H9 (cell line): ENCODE results near the gene ETV3L. TPM values are rescaled to one million over a fixed set of nuclear protein-coding genes. Genes with fewer than 3 reads are reported as not detected.

Experiments
- DNase-seq: peaks from one replicate; pipeline ENCODE4 v3.0.0-alpha.2; 2017
- H2AFZ ChIP-seq: one replicate; pipeline ENCODE4 v1.6.1; 2013; ENCODE audit warnings: mild to moderate bottlenecking, low read length, control low read depth, moderate library complexity
- H2AK5ac ChIP-seq: 2 replicates; pipeline ENCODE4 v1.6.1; 2013; ENCODE audit warnings: low read length, control low read depth, mixed read lengths; ENCODE audit not compliant: insufficient read length
- H2BK120ac ChIP-seq: one replicate; pipeline ENCODE4 v1.6.1; 2013; ENCODE audit warnings: low read depth, mild to moderate bottlenecking, low read length, control low read depth, inconsistent platforms; ENCODE audit not compliant: poor library complexity, severe bottlenecking
- H2BK12ac ChIP-seq: 2 replicates; pipeline ENCODE4 v1.6.1; 2013; ENCODE audit warnings: low read length, control low read depth, mixed read lengths, low read depth; ENCODE audit not compliant: insufficient read length
- H2BK15ac ChIP-seq: 2 replicates; pipeline ENCODE4 v1.6.1; 2013; ENCODE audit warnings: low read depth, low read length, control low read depth
- H2BK20ac ChIP-seq: one replicate; pipeline ENCODE4 v1.6.1; 2013; ENCODE audit warnings: low read depth, mild to moderate bottlenecking, low read length, control low read depth, inconsistent platforms; ENCODE audit not compliant: poor library complexity, severe bottlenecking
- H2BK5ac ChIP-seq: 2 replicates; pipeline ENCODE4 v1.6.1; 2013; ENCODE audit warnings: low read length, control low read depth, mixed read lengths; ENCODE audit not compliant: insufficient read length
- H3K14ac ChIP-seq: 2 replicates; pipeline ENCODE4 v1.6.1; 2013; ENCODE audit warnings: low read length, control low read depth; ENCODE audit not compliant: insufficient read depth
- H3K18ac ChIP-seq: 2 replicates; pipeline ENCODE4 v1.6.1; 2013; ENCODE audit warnings: low read depth, mild to moderate bottlenecking, mixed read lengths, low read length, control low read depth; ENCODE audit not compliant: insufficient read length
- H3K23ac ChIP-seq: 2 replicates; pipeline ENCODE4 v1.6.1; 2013; ENCODE audit warnings: low read length, control low read depth, mixed read lengths, low read depth; ENCODE audit not compliant: insufficient read length
- H3K23me2 ChIP-seq: 2 replicates; pipeline ENCODE4 v1.6.1; 2013; ENCODE audit warnings: low read depth, mild to moderate bottlenecking, mixed read lengths, low read length, control low read depth; ENCODE audit not compliant: insufficient read length, poor library complexity, severe bottlenecking
- H3K27ac ChIP-seq: 2 replicates; pipeline ENCODE4 v1.5.1; 2013; ENCODE audit warnings: low read length, control low read depth, mixed read lengths, low read depth; ENCODE audit not compliant: insufficient read length
- H3K27me3 ChIP-seq: 2 replicates; pipeline ENCODE4 v1.6.1; 2013; ENCODE audit warnings: low read length, control low read depth, inconsistent platforms; ENCODE audit not compliant: insufficient read depth
- H3K4ac ChIP-seq: 2 replicates; pipeline ENCODE4 v1.6.1; 2013; ENCODE audit warnings: low read depth, mild to moderate bottlenecking, control low read depth, inconsistent platforms, low read length, moderate library complexity
- H3K4me1 ChIP-seq: 2 replicates; pipeline ENCODE4 v1.6.1; 2013; ENCODE audit warnings: low read length, control low read depth, inconsistent platforms; ENCODE audit not compliant: insufficient read depth
- H3K4me2 ChIP-seq: 2 replicates; pipeline ENCODE4 v1.6.1; 2013; ENCODE audit warnings: low read length, control low read depth, mixed read lengths; ENCODE audit not compliant: insufficient read length, insufficient read depth
- H3K56ac ChIP-seq: 2 replicates; pipeline ENCODE4 v1.6.1; 2013; ENCODE audit warnings: low read depth, mild to moderate bottlenecking, mixed read lengths, low read length, control low read depth; ENCODE audit not compliant: insufficient read length
- H3K79me1 ChIP-seq: 2 replicates; pipeline ENCODE4 v1.6.1; 2013; ENCODE audit warnings: low read depth, mild to moderate bottlenecking, moderate library complexity, low read length, control low read depth, inconsistent platforms; ENCODE audit not compliant: insufficient read depth, poor library complexity, severe bottlenecking
- H3K79me2 ChIP-seq: 2 replicates; pipeline ENCODE4 v1.6.1; 2013; ENCODE audit warnings: low read length, control low read depth, inconsistent platforms; ENCODE audit not compliant: insufficient read depth
- H3K9ac ChIP-seq: 2 replicates; pipeline ENCODE4 v1.6.1; 2013; ENCODE audit warnings: low read length, control low read depth, mixed read lengths; ENCODE audit not compliant: insufficient read length; ENCODE audit errors: extremely low read depth
- H3K9me3 ChIP-seq: one replicate; pipeline ENCODE4 v1.6.1; 2013; ENCODE audit warnings: low read depth, low read length, inconsistent platforms; ENCODE audit not compliant: control insufficient read depth
- H3T11ph ChIP-seq: one replicate; pipeline ENCODE4 v1.6.1; 2013; ENCODE audit warnings: mild to moderate bottlenecking, low read length, control low read depth, inconsistent platforms
- H4K20me1 ChIP-seq: one replicate; pipeline ENCODE4 v1.6.1; 2013; ENCODE audit not compliant: control insufficient read depth, insufficient read length, insufficient read depth
- H4K5ac ChIP-seq: 2 replicates; pipeline ENCODE4 v1.6.1; 2013; ENCODE audit warnings: low read depth, mild to moderate bottlenecking, mixed read lengths, low read length, control low read depth; ENCODE audit not compliant: insufficient read length
- H4K8ac ChIP-seq: replicated peaks from 2 replicates; pipeline ENCODE4 v1.6.1; 2013; ENCODE audit warnings: low read length, control low read depth, mixed read lengths, low read depth; ENCODE audit not compliant: insufficient read length
- H4K91ac ChIP-seq: 2 replicates; pipeline ENCODE4 v1.6.1; 2013; ENCODE audit warnings: low read depth, mild to moderate bottlenecking, moderate library complexity, mixed read lengths, low read length, control low read depth; ENCODE audit not compliant: insufficient read length
- H3K27ac Mint-ChIP-seq, 3 experiments: 2 replicates in 2 of 3; 3 replicates in 1 of 3; pipeline ENCODE4 v1.8.0; 2020 to 2021; ENCODE audit warnings: mixed read lengths in 3 of 3, mild to moderate bottlenecking in 1 of 3, moderate library complexity in 1 of 3
- H3K27me3 Mint-ChIP-seq: 2 replicates; pipeline ENCODE4 v1.8.0; 2021; ENCODE audit warnings: low read depth, mild to moderate bottlenecking, moderate library complexity, mixed read lengths
- H3K36me3 Mint-ChIP-seq, 3 experiments: 2 replicates in 2 of 3; 3 replicates in 1 of 3; pipeline ENCODE4 v1.8.0; 2020 to 2021; ENCODE audit warnings: low read depth in 3 of 3, mixed read lengths in 3 of 3; ENCODE audit not compliant: insufficient read depth in 1 of 3
- H3K4me1 Mint-ChIP-seq, 2 experiments: 2 replicates each; pipeline ENCODE4 v1.8.0; 2020; ENCODE audit warnings: mixed read lengths in 2 of 2
- H3K4me3 Mint-ChIP-seq, 2 experiments: 2 replicates in 1 of 2; 3 replicates in 1 of 2; pipeline ENCODE4 v1.8.0; 2020 to 2021; ENCODE audit warnings: mild to moderate bottlenecking in 2 of 2, mixed read lengths in 2 of 2, moderate library complexity in 1 of 2
- H3K9me3 Mint-ChIP-seq, 2 experiments: 2 replicates in 1 of 2; 3 replicates in 1 of 2; pipeline ENCODE4 v1.8.0; 2020; ENCODE audit warnings: mild to moderate bottlenecking in 2 of 2, mixed read lengths in 2 of 2, moderate library complexity in 1 of 2
- WGBS: extraction: QIAGEN DNeasy Blood & Tissue Kit; methylation state at CpG from one replicate; pipeline ENCODE4 v1.1.7; 2013; ENCODE audit warnings: missing lambda C conversion rate, low lambda C conversion rate, mixed read lengths; ENCODE audit not compliant: insufficient read length; ENCODE audit errors: extremely low coverage; 5-methylcytosine and 5-hydroxymethylcytosine counted together
- total RNA-seq: library from RNA; stranded (reverse); gene quantifications from 2 replicates; pipeline ENCODE4 v1.2.1, GENCODE V29; 2021
- TF ChIP-seq, protein P1 (sequence below): fragments of 200-600 bp; sonication (generic); conservative IDR thresholded peaks from 3 replicates; pipeline ENCODE4 v1.8.0; 2021; ENCODE audit warnings: antibody characterized with exemption, mild to moderate bottlenecking

ETV3L gene
- total RNA-seq, 1 experiment from 2014 or later = 0.96 TPM

DNA sequence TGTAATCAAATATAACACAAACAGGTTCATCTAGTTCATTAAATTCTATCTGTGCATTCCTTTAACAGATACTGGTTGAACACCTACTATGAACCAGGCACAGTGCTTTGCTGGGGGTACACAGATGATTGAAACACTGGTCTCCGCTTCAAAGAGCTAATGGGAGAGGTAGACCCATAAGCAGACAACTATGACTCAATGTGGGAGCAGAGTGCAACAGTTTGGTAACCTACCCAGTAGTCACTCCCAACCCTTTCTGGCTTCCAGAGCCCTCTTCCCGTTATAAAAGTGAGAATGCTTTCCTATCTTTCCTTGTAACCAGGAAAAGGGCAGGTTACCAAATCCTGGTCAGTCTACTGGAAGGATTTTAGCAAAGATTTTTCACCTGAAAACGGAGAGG, 46.6 kb upstream of the ETV3L start:
- Histone ChIP-seq H2BK5ac (no peak overlapping the region), H2BK120ac (no peak overlapping the region), H4K5ac (no peak overlapping the region), H3K56ac (no peak overlapping the region), H3K4ac (no peak overlapping the region), H3K27me3 (peaks cover under 1% of the 10 kb centered on the region; the same call in 1 of the 2 replicates), H4K20me1 (no peaks in the 10 kb centered on the region), H3K4me1 (no peaks in the 10 kb centered on the region), H3T11ph (no peak overlapping the region), H2AFZ (no peak overlapping the region), H3K23me2 (no peaks in the 10 kb centered on the region), H3K9me3 (no peaks in the 10 kb centered on the region), H2BK12ac (no peak overlapping the region), H3K9ac (no peak overlapping the region), H2BK20ac (no peak overlapping the region), H3K4me2 (no peak overlapping the region), H4K91ac (no peak overlapping the region), H3K79me2 (no peaks in the 10 kb centered on the region), H2BK15ac (no peak overlapping the region), H3K79me1 (no peaks in the 10 kb centered on the region), H2AK5ac (no peak overlapping the region), H3K23ac (no peak overlapping the region), H3K14ac (no peak overlapping the region), H3K27ac (no peak overlapping the region), H4K8ac (no peak overlapping the region), H3K18ac (no peak overlapping the region)
- Mint-ChIP-seq H3K9me3 (no peaks in the 10 kb centered on the region), H3K4me1 (peaks cover 13 to 22% of the 10 kb centered on the region in 2 experiments), H3K27me3 (no peaks in the 10 kb centered on the region; the same call in 1 of the 2 replicates), H3K36me3 (no peaks in the 10 kb centered on the region), H3K4me3 (no peak overlapping the region), H3K27ac (no peak overlapping the region)
- TF ChIP-seq, protein P1, sequence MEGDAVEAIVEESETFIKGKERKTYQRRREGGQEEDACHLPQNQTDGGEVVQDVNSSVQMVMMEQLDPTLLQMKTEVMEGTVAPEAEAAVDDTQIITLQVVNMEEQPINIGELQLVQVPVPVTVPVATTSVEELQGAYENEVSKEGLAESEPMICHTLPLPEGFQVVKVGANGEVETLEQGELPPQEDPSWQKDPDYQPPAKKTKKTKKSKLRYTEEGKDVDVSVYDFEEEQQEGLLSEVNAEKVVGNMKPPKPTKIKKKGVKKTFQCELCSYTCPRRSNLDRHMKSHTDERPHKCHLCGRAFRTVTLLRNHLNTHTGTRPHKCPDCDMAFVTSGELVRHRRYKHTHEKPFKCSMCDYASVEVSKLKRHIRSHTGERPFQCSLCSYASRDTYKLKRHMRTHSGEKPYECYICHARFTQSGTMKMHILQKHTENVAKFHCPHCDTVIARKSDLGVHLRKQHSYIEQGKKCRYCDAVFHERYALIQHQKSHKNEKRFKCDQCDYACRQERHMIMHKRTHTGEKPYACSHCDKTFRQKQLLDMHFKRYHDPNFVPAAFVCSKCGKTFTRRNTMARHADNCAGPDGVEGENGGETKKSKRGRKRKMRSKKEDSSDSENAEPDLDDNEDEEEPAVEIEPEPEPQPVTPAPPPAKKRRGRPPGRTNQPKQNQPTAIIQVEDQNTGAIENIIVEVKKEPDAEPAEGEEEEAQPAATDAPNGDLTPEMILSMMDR = no peak
- no peak for DNase-seq
- WGBS = no CpG with 5 or more reads among the region's 3 CpGs
